GM19467 (cell line): ENCODE data around the gene ANAPC2.
A peak's percentile ranks its signal among the peaks of the same experiment; 100 is the strongest.

ENCODE experiments used
- ATAC-seq: cut with Tn5 transposase; IDR thresholded peaks from one replicate; pipeline ENCODE4 v1.9.1; 2021; ENCODE audit warnings: mild to moderate bottlenecking, moderate library complexity; ENCODE audit not compliant: unreplicated experiment

Gene ANAPC2

GRCh38 chr9:137130176-137130755, 58.1 kb downstream of the ANAPC2 start:
- ATAC-seq, result peak; percentile 12

DNA sequence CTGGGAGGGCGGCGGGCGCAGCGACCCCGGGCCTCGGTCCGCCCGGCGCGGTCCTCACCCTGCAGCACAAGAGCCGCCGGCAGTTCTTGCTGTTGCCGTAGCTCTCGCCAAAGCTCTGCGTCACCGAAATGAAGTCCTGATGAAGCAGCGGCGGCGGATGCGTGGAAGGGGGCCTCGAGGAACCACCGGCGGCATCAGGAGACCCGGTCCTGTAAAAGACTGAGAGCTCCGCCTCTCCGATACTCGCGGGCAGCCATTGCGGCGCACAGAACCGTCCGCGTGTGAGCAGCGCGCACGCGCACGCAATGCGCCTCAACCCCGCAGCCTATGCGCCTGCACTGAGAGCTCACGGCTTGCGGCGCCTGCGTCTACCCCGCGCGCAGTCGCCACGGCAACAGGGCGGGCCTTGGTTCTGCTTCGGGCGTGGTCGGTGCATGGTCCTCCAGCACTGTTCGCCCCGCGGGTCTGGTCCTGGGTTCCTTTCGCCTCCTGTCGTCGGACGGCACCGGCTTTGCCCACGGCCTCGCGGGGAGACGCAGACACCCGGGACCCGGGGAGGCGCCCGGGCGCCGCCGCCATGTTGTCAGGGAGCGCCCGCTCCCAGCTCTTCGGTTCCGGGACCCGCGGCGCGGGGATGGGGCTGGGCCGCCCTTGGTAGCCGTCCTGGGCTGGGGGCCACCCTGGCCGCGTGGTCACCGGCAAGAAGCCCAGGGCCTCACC, 58.7 kb downstream of the ANAPC2 start:
- peak; percentile 74 for ATAC-seq

- ATAC-seq, result peak; percentile 14
These were observed 59.4 kb downstream of the ANAPC2 start for GRCh38 chr9:137128862-137129455.

GRCh38 chr9:137128158-137128861, 60.0 kb downstream of the ANAPC2 start:
- no peak for ATAC-seq

DNA sequence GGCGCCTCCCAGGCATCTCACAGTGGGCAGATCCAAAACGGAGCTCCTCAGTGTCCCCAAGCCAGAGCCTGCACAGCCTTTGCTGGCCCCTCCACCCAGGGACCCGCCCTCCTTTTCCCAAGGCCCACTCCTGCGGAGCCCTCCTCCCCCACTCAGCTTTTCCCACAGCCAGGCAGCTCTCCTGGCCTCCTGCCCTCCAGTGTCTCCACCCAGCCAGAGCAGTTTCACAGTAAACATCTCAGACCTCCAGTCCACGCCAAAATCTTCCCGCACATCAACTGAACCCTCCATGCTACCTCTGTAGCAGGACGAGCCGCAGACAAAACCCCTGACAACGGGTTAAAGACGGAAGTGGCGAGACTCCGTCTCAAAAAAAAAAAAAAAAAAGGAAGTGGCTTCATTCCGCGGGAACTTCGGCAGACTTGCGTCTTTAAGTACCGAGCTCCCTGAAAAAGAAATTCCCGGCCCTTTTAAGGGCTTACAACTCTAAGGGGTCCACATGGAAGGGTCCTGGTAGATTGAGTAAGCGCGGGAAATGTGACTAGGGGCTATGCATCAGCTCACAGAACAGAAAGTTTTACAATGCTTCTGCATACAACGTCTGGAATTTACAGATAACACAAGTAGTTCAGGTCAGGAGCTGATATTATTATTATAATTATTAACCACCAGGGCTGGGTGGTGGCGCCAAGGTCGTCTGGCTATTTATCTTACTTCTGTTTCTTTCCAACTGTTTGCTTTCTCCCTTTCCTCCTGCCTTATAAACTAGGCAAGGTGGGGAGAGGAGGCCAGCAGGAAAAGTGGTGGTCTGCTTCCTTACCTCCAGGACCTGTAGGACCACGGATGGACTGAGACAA, 60.8 kb downstream of the ANAPC2 start:
- no peak for ATAC-seq

- no peak for ATAC-seq
These were observed 61.6 kb downstream of the ANAPC2 start for GRCh38 chr9:137126786-137127185.
